HepG2 (cell line): ENCODE results near the gene JADE3.

Experiments
- ATF7 ChIP-seq, 2 experiments: fragments of 450-650 bp in 1 of 2; sonication (generic) in 1 of 2; formaldehyde crosslinking in 1 of 2; IDR thresholded peaks; 2 replicates each; pipeline versions ENCODE4 v1.4.0 to v1.6.1; 2016 to 2020; ENCODE audit warnings: antibody characterized with exemption in 1 of 2, mild to moderate bottlenecking in 1 of 2, missing genetic modification reagents in 1 of 2
- EZH2 ChIP-seq: conservative IDR thresholded peaks from 2 replicates; pipeline ENCODE4 v1.6.1; 2012; ENCODE audit warnings: mild to moderate bottlenecking, low read depth, low read length, moderate library complexity
- ZBTB38 ChIP-seq: sonication (generic); formaldehyde crosslinking; IDR thresholded peaks from 2 replicates; pipeline ENCODE4 v1.5.1; 2020; ENCODE audit warnings: mild to moderate bottlenecking, missing genetic modification reagents
- TF ChIP-seq, protein P1 (sequence below): sonication (generic); formaldehyde crosslinking; IDR thresholded peaks from 2 replicates; pipeline ENCODE4 v1.5.0; 2020; ENCODE audit warnings: mild to moderate bottlenecking, missing genetic modification reagents, moderate library complexity

DNA sequence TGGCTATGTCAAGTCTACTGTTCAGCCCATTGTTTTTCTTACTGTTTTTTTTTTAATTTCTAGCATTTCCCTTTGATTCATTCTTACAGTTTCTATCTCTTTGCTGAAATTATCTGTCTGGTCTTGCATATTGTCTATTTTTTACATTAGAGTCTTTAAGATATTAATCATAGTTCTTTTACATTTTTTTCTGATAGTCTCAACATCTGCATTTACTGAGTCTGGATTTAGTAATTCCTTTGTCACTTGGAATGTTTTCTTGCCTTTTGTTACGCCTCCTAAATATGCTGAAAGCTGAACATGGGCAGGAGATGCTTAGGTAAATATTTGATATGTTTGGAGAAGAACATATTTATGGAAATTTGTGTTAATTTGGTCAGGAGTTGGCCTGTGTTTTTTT, 10.4 kb downstream of the JADE3 start:
- no peak for TF ChIP-seq EZH2
- TF ChIP-seq, protein P1, sequence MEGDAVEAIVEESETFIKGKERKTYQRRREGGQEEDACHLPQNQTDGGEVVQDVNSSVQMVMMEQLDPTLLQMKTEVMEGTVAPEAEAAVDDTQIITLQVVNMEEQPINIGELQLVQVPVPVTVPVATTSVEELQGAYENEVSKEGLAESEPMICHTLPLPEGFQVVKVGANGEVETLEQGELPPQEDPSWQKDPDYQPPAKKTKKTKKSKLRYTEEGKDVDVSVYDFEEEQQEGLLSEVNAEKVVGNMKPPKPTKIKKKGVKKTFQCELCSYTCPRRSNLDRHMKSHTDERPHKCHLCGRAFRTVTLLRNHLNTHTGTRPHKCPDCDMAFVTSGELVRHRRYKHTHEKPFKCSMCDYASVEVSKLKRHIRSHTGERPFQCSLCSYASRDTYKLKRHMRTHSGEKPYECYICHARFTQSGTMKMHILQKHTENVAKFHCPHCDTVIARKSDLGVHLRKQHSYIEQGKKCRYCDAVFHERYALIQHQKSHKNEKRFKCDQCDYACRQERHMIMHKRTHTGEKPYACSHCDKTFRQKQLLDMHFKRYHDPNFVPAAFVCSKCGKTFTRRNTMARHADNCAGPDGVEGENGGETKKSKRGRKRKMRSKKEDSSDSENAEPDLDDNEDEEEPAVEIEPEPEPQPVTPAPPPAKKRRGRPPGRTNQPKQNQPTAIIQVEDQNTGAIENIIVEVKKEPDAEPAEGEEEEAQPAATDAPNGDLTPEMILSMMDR (CRISPR knock-in tag) = no peak
- no peak for TF ChIP-seq ATF7 (IDR thresholded peaks at IDR 0.05)
- TF ChIP-seq ATF7 (CRISPR knock-in tag; IDR thresholded peaks at IDR 0.05) = no peak
- TF ChIP-seq ZBTB38 (CRISPR knock-in tag) = no peak
